Measurements from ENCODE around the gene PFN3. TPM values are rescaled to one million over a fixed set of nuclear protein-coding genes. Genes with fewer than 3 reads are reported as not detected.

Gene PFN3
- total RNA-seq, 4 donors from 2014 or later = not detected

GRCh38 chr5:177430140-177430951 lies 29.9 kb upstream of the PFN3 start:
- Histone ChIP-seq H3K4me3 (no peak overlapping the region), H3K9me3 (no peaks in the 10 kb centered on the region), H3K36me3 (peaks cover 0 to 55% of the 10 kb centered on the region in 2 donors), H3K4me1 (peaks cover 0 to 65% (median 14%) of the 10 kb centered on the region in 3 donors), H3K27me3 (no peaks in the 10 kb centered on the region), H3K27ac (no peak overlapping the region)
- no peak for ATAC-seq
- WGBS, 2 donors (ENCODE audit: low coverage in 1 of 2) = 81 to 91% methylated on average over 6 to 14 of the region's 26 CpGs
- TF ChIP-seq POLR2AphosphoS5 (IDR thresholded peaks at IDR 0.05) (no peak), EP300 (IDR thresholded peaks at IDR 0.05) (no peak), CTCF (IDR thresholded peaks at IDR 0.05) (no peak), POLR2A (IDR thresholded peaks at IDR 0.05) (no peak)

GRCh38 chr5:177429248-177430040 lies 29.0 kb upstream of the PFN3 start:
- 86% methylated on average over 4 of the region's 6 CpGs; no CpG with 5 or more reads in 1 of the 2 donors for WGBS, 2 donors (ENCODE audit: low coverage in 1 of 2)
- Histone ChIP-seq H3K4me1 (peaks cover 0 to 68% (median 14%) of the 10 kb centered on the region in 3 donors), H3K36me3 (peaks cover 0 to 46% of the 10 kb centered on the region in 2 donors), H3K27me3 (no peaks in the 10 kb centered on the region), H3K27ac (peak overlapping the region in 2 of 4 donors; percentile 34 to 41), H3K9me3 (no peaks in the 10 kb centered on the region), H3K4me3 (no peak overlapping the region)
- TF ChIP-seq POLR2A (IDR thresholded peaks at IDR 0.05) (no peak), CTCF (IDR thresholded peaks at IDR 0.05) (no peak), POLR2AphosphoS5 (IDR thresholded peaks at IDR 0.05) (no peak), EP300 (IDR thresholded peaks at IDR 0.05) (no peak)
- no peak for ATAC-seq

GRCh38 chr5:177428574-177429217 lies 28.2 kb upstream of the PFN3 start:
- H3K27ac ChIP-seq = peak overlapping the region in 2 of 4 donors; percentile 34 to 41
- H3K4me3 ChIP-seq = no peak overlapping the region
- peaks cover 0 to 68% (median 14%) of the 10 kb centered on the region in 3 donors for H3K4me1 ChIP-seq

More at GRCh38 chr5:177428574-177429217, 28.2 kb upstream of the PFN3 start:
- H3K27me3 ChIP-seq = no peaks in the 10 kb centered on the region
- H3K36me3 ChIP-seq = peaks cover 0 to 38% of the 10 kb centered on the region in 2 donors
- no peaks in the 10 kb centered on the region for H3K9me3 ChIP-seq
- TF ChIP-seq POLR2AphosphoS5 (IDR thresholded peaks at IDR 0.05) = no peak
- no peak for TF ChIP-seq CTCF (IDR thresholded peaks at IDR 0.05)
- TF ChIP-seq POLR2A (IDR thresholded peaks at IDR 0.05) = no peak
- no peak for TF ChIP-seq EP300 (IDR thresholded peaks at IDR 0.05)
- WGBS, 2 donors (ENCODE audit: low coverage in 1 of 2) = 100% methylated on average over 4 of the region's 10 CpGs; no CpG with 5 or more reads in 1 of the 2 donors
- no peak for ATAC-seq

Measured in gastroesophageal sphincter (tissue), 4 donors.